Left lung (tissue), 10 donors: ENCODE measurements around the gene U2SURP. TPM values are rescaled to one million over a fixed set of nuclear protein-coding genes. Genes with fewer than 3 reads are reported as not detected.

Experiments used
- ATAC-seq: fragments of 200-7000 bp; cut with Tn5 transposase; one replicate; pipeline ENCODE4 v1.9.1; 2020; ENCODE audit warnings: moderate library complexity
- DNase-seq, 4 donors: peaks; one replicate each; pipeline ENCODE4 v3.0.0-alpha.2; 2013 to 2020
- H3K27ac ChIP-seq, 2 donors: fragments of 200-600 bp; sonication (generic) in 1 of 2; one replicate each; pipeline versions ENCODE4 v1.5.0 to v1.8.0; 2020 to 2021
- H3K27me3 ChIP-seq, 2 donors: fragments of 200-600 bp; sonication (generic) in 1 of 2; one replicate each; pipeline versions ENCODE4 v1.5.0 to v1.8.0; 2020 to 2021
- H3K36me3 ChIP-seq, 2 donors: fragments of 200-600 bp; sonication (generic) in 1 of 2; one replicate each; pipeline versions ENCODE4 v1.5.0 to v1.8.0; 2020 to 2021
- H3K4me1 ChIP-seq, 2 donors: fragments of 200-600 bp; one replicate each; pipeline ENCODE4 v1.8.0; 2021
- H3K4me3 ChIP-seq, 2 donors: fragments of 200-600 bp; sonication (generic) in 1 of 2; one replicate each; pipeline versions ENCODE4 v1.5.0 to v1.8.0; 2020 to 2021; ENCODE audit warnings: mild to moderate bottlenecking in 1 of 2
- H3K9me3 ChIP-seq, 2 donors: fragments of 200-600 bp; sonication (generic) in 1 of 2; one replicate each; pipeline versions ENCODE4 v1.5.0 to v1.8.0; 2020 to 2021
- intact Hi-C, 2 donors: fragments of 100-400 bp; cut with DNase I; formaldehyde crosslinking; loops; one replicate each; pipeline versions ENCODE4 v1.11.2 to v1.14.2; 2022
- polyA plus RNA-seq, 6 donors: library from polyadenylated mRNA; unstranded; fragments of 120-200 nt; gene quantifications; one replicate each; pipeline ENCODE4 v1.2.1, GENCODE V29; 2013; ENCODE audit not compliant: insufficient read length in 6 of 6
- total RNA-seq, 2 donors: library from RNA; stranded (reverse); fragmentation: NEBNext Ultra II Directional; extraction: Animal tissue kit (Norgen Biotek cat#: 25700); gene quantifications; one replicate each; pipeline ENCODE4 v1.2.1, GENCODE V29; 2021
- TF ChIP-seq, protein P1 (sequence below), 2 donors: fragments of 200-600 bp; sonication (generic) in 1 of 2; IDR thresholded peaks; one replicate each; pipeline versions ENCODE4 v1.5.0 to v1.8.0; 2021; ENCODE audit warnings: antibody characterized with exemption in 2 of 2
- donor health status: DM: no; HTN: yes; CAD: no.
- donor health status: DM: no; HTN: no; CAD: no.

U2SURP gene
- total and polyA plus RNA-seq, 8 donors, result 54.3 to 223 (median 180) TPM

DNA sequence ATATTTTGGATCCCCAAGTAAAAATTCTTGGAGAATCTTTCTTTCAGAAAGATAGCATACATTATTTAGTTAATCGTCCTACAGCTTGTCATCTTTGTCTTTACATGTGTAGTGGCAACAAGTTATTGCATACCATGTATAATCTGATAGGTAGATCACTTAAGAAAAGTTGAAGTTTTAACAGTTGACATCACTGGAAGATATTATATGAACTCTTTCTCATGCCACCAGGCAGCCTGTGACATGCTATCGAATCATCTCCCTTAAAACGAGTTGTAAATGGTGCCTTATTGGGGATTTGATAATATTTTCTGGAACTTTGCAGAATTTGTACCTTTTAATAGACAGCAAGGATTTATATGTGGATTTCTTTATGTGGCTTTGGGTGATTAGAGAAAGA lies 8.7 kb downstream of the U2SURP start:
- TF ChIP-seq, protein P1, sequence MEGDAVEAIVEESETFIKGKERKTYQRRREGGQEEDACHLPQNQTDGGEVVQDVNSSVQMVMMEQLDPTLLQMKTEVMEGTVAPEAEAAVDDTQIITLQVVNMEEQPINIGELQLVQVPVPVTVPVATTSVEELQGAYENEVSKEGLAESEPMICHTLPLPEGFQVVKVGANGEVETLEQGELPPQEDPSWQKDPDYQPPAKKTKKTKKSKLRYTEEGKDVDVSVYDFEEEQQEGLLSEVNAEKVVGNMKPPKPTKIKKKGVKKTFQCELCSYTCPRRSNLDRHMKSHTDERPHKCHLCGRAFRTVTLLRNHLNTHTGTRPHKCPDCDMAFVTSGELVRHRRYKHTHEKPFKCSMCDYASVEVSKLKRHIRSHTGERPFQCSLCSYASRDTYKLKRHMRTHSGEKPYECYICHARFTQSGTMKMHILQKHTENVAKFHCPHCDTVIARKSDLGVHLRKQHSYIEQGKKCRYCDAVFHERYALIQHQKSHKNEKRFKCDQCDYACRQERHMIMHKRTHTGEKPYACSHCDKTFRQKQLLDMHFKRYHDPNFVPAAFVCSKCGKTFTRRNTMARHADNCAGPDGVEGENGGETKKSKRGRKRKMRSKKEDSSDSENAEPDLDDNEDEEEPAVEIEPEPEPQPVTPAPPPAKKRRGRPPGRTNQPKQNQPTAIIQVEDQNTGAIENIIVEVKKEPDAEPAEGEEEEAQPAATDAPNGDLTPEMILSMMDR (IDR thresholded peaks at IDR 0.05), result no peak
- peaks cover 0 to 11% of the 10 kb centered on the region in 2 donors for H3K36me3 ChIP-seq
- no peaks in the 10 kb centered on the region for H3K9me3 ChIP-seq
- intact Hi-C loops, result no loop called here
- ATAC-seq (no peak), DNase-seq (no peak)
- H3K27ac ChIP-seq, result no peak overlapping the region
- H3K4me3 ChIP-seq, result no peak overlapping the region
- peaks cover 0 to 36% of the 10 kb centered on the region in 2 donors for H3K4me1 ChIP-seq
- H3K27me3 ChIP-seq, result no peaks in the 10 kb centered on the region

DNA sequence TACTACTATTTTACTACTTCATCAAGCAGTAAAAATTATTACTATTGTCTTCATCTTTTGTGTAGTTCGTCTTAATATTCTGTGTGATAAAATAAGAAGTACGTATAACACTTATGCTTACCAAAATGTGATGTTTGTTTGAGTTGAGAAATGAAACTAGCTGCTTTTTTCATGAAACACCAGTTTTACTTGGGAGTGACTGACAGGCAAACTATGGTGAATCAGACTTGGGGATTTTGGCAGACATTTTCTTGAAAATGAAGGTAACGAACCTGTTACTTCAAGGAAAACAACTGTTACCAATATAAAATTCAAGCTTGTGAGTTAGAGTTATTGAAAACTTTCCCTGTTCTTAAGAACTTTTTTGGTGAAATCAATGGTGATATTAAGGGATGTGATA lies 10.3 kb downstream of the U2SURP start:
- DNase-seq (no peak), ATAC-seq (no peak)
- H3K36me3 ChIP-seq, result peaks cover 0 to 14% of the 10 kb centered on the region in 2 donors
- H3K4me3 ChIP-seq, result no peak overlapping the region
- H3K4me1 ChIP-seq, result peaks cover 0 to 23% of the 10 kb centered on the region in 2 donors
- intact Hi-C loops, result no loop called here
- TF ChIP-seq, protein P1 (IDR thresholded peaks at IDR 0.05), result no peak
- no peaks in the 10 kb centered on the region for H3K9me3 ChIP-seq
- H3K27ac ChIP-seq, result no peak overlapping the region
- no peaks in the 10 kb centered on the region for H3K27me3 ChIP-seq

DNA sequence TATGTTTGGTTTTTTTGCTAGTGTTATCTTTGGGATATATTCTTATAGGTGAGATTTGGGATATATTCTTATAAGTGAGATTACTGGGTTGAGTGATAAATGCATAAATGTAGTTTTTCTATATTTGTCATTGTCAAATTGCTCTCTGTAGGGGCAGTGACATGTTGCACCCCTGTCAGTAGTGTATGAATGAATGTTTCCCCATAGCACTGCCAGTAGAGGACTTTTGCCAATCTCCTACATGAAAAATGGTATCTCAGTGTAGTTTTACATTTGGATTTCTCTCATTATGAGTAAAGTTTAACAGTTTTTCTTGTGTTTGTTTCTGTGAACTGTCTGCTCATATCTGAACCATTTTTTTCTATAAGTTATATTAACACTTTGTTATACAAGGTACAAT lies 13.6 kb downstream of the U2SURP start:
- Histone ChIP-seq H3K4me1 (peaks cover 0 to 6% of the 10 kb centered on the region in 2 donors), H3K27me3 (no peaks in the 10 kb centered on the region), H3K27ac (no peak overlapping the region), H3K4me3 (no peak overlapping the region), H3K9me3 (no peaks in the 10 kb centered on the region), H3K36me3 (peaks cover 0 to 46% of the 10 kb centered on the region in 2 donors)
- TF ChIP-seq, protein P1 (IDR thresholded peaks at IDR 0.05), result no peak
- intact Hi-C loops, result no loop called here
- no peak for ATAC-seq
- no peak for DNase-seq

DNA sequence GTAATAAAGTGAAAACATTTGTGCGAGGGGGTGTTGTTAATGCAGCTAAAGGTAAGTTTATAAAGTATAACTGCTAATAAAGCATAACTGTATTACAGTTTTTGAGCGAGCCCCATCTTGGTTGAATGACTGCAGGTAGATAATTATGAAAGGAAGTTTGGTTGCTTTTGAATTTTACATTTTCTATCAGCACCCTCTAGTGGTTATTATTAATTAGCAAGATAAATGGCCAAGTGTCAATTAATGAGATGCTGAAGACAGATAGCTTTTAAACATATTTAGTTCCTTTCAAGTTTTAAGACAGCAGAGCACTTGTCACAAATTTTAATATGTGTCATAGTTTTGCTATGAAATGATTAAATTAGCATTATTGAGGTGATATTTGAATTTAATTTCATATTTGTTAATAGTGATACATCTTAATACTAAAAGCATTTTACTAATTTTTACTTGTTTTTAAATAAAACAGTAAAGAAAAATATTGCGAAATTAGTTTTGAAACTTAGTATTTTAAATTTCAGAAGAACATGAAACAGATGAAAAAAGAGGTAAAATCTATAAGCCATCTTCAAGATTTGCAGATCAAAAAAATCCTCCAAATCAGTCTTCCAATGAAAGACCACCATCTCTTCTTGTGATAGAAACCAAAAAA lies 15.1 kb downstream of the U2SURP start:
- TF ChIP-seq, protein P1 (IDR thresholded peaks at IDR 0.05), result peak; percentile 40 to 41
- no peak for ATAC-seq
- Histone ChIP-seq H3K36me3 (peaks cover 0 to 61% of the 10 kb centered on the region in 2 donors), H3K4me1 (no peaks in the 10 kb centered on the region), H3K9me3 (no peaks in the 10 kb centered on the region), H3K27ac (no peak overlapping the region), H3K4me3 (no peak overlapping the region), H3K27me3 (no peaks in the 10 kb centered on the region)
- intact Hi-C loops, result no loop called here
- no peak for DNase-seq

DNA sequence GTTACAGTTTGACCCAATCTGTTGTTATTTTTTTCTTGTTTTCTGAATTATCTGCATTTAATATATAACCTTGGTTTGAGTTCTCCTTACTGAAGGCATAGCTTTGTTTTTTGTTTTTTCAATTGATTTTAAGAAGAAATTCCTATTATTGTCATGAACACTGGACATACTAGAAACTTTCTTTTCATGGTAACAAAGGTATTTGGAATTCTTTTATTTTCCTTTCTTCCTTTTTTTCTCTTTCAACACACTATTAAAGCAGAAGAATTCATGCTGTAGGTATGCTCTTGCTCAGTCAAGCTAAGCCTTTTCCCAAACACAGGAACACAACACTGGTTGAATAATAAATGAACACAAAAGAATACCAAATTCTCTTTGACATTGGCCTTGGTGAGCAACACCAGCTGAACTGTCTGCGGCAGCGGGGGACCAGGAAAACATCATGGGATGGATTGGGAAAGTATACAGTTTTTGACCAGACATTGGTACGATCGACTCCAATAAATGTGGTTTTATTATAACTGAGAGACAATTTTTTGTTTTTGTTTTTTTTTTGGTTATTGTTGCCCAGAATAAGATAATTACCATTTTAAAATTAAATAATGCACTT lies 23.1 kb downstream of the U2SURP start:
- Histone ChIP-seq H3K27me3 (no peaks in the 10 kb centered on the region), H3K36me3 (peaks cover 0 to 83% of the 10 kb centered on the region in 2 donors), H3K27ac (no peak overlapping the region), H3K4me1 (no peaks in the 10 kb centered on the region), H3K4me3 (no peak overlapping the region), H3K9me3 (no peaks in the 10 kb centered on the region)
- TF ChIP-seq, protein P1 (IDR thresholded peaks at IDR 0.05), result no peak
- intact Hi-C loops, result no loop called here
- no peak for ATAC-seq
- no peak for DNase-seq
